ENCODE results near the gene CCDC24. TPM values are rescaled to one million over a fixed set of nuclear protein-coding genes. Genes with fewer than 3 reads are reported as not detected.

CCDC24 gene
- total RNA-seq, result 10 to 100 TPM; 14.3 to 23.7 TPM

DNA sequence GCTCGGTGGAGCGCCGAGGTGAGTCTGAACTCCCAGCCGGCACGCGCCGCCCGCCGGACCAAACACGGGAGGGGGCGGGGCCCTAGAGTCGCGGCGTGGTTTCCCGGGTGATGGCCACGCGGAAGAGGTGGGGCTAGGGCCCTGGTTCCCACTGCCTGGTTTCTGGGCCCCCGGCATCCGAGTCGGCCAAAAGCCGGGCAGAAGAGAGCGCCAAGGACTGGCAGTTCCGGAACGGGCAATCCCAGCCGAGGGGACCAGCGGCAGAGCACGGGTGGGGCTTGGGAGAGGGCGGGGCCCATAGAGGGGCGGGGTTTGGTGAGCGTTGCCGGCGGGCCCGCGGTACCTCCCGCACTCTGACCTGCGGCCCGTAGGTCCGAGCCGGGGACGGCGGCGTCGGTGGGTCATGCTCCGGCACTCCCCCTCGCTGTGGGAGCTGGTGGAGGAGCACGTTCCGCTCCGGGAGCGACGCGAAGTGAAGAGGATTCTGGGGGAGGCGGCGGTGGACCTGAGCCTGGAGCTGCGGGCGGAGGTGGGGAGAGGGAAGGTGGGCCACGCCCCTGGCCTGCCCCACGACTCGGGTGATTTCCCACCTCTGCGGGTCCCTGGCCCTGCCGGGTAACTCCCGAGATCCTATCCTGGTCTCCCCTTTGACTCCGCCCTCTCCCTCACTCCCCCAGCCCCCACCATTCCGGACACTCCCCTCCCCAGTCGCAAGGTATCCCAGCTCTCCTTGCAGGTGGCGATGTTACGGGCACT, at the start of gene CCDC24:
TSS of gene CCDC24 (plus strand) at position 124 of the 756 bp plus-strand sequence. CDS start at position 404, 280 bp downstream.
- Histone ChIP-seq H3K27me3 (replicated peaks; ENCODE audit: insufficient read depth) (no peaks in the 10 kb centered on the region), H3K9me3 (no peaks in the 10 kb centered on the region), H3K27ac (peak within 1 kb of the TSS; percentile 82 to 85), H3K4me1 (replicated peaks) (peaks cover 6% of the 10 kb centered on the region), H3K4me3 (peak within 1 kb of the TSS; percentile 45 to 68), H3K36me3 (no peaks in the 10 kb centered on the region)
- TF ChIP-seq POLR2A (IDR thresholded peaks at IDR 0.05), result peak; percentile 65
- TF ChIP-seq POLR2AphosphoS5 (IDR thresholded peaks at IDR 0.05), result peak; percentile 82
- TF ChIP-seq, protein P1, sequence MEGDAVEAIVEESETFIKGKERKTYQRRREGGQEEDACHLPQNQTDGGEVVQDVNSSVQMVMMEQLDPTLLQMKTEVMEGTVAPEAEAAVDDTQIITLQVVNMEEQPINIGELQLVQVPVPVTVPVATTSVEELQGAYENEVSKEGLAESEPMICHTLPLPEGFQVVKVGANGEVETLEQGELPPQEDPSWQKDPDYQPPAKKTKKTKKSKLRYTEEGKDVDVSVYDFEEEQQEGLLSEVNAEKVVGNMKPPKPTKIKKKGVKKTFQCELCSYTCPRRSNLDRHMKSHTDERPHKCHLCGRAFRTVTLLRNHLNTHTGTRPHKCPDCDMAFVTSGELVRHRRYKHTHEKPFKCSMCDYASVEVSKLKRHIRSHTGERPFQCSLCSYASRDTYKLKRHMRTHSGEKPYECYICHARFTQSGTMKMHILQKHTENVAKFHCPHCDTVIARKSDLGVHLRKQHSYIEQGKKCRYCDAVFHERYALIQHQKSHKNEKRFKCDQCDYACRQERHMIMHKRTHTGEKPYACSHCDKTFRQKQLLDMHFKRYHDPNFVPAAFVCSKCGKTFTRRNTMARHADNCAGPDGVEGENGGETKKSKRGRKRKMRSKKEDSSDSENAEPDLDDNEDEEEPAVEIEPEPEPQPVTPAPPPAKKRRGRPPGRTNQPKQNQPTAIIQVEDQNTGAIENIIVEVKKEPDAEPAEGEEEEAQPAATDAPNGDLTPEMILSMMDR (IDR thresholded peaks at IDR 0.05), result no peak
- WGBS, result under 1% methylated on average over 43 of the region's 66 CpGs
- intact Hi-C loops (cut with DNase I), result no loop called here
- DNase-seq (ENCODE audit: low spot score), result peak; percentile 86

DNA sequence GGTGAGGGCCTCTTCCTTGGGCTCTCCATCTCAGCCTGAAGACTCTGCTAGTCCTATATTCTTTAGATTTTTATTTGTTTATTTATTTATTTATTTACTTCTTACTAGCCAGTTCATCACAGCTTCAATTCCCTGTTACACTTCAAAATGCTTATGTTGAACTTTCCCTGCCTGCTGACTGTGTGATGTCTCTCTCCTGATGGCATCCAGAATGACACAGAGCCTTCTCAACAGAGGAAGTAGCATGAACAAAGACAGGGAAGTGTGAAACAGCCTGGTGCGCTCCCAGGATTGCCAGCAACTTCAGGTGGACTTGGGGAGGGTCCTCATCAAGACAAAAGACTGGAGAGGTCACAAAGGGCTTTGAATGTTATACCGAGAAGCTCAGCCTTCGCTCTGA, 49.0 kb upstream of the CCDC24 start:
- H3K27me3 ChIP-seq (replicated peaks; ENCODE audit: insufficient read depth), result no peaks in the 10 kb centered on the region
- H3K36me3 ChIP-seq, result no peaks in the 10 kb centered on the region
- no peak overlapping the region for H3K4me3 ChIP-seq
- WGBS, result 91% methylated on average over 3 of the region's 3 CpGs
- intact Hi-C loops (cut with DNase I), result no loop called here
- peaks cover 6% of the 10 kb centered on the region for H3K4me1 ChIP-seq (replicated peaks)
- H3K27ac ChIP-seq, result no peak overlapping the region
- no peaks in the 10 kb centered on the region for H3K9me3 ChIP-seq
- no peak for DNase-seq (ENCODE audit: low spot score)
- TF ChIP-seq, protein P1 (IDR thresholded peaks at IDR 0.05), result no peak
- TF ChIP-seq POLR2AphosphoS5 (IDR thresholded peaks at IDR 0.05) (no peak), POLR2A (IDR thresholded peaks at IDR 0.05) (no peak)

DNA sequence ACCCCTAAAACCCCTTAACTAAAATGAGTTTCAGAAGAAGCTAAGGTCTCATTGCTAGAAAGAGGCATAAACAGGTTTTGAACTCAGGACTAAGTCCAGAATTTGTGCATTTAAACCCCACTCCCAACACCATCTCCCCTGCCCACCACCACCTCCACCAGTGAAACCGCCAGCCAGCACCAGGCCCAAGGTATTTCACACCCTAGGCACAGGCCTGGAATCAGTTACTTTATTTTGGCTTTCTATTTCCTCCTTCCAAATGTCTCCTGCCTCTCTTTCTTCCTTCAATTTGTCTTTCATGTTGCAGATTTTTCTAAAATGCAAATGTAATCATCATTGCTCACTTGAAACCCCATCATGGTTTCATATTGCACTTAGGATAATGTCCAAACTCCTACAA, 46.5 kb upstream of the CCDC24 start:
- intact Hi-C loops (cut with DNase I), result no loop called here

DNA sequence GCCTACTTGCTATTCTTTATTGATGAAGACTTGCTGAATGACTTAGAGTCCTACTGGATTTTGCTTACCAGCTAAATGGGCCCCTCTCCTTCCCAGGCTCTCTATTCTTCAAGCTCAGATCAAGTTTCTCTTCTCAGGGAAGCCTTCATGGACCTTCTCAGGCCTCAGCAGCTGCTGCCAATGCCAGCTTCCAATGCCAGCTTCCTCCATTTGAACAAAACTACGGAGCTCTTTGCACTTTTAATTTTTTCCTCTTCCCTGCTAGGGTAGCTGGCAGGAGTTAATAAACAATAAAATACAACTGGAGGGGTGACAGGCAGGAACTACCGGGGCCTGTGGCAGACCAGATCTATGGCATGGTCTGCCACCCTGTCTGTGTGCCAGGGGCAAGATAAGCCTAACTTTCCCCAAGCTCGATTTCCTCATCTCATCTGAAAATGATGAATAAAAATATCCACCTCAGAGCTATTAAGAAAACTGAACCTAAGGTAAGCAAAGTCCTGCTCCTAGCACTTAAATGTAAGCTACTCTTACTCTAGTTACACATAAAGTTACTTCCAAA, 45.6 kb upstream of the CCDC24 start:
- H3K36me3 ChIP-seq, result no peaks in the 10 kb centered on the region
- TF ChIP-seq POLR2A (IDR thresholded peaks at IDR 0.05), result no peak
- TF ChIP-seq POLR2AphosphoS5 (IDR thresholded peaks at IDR 0.05), result no peak
- TF ChIP-seq, protein P1 (IDR thresholded peaks at IDR 0.05), result no peak
- H3K4me1 ChIP-seq (replicated peaks), result peaks cover 17% of the 10 kb centered on the region
- H3K27ac ChIP-seq, result peak overlapping the region; percentile 92 to 94
- peak overlapping the region; percentile 69 to 73 for H3K4me3 ChIP-seq
- H3K9me3 ChIP-seq, result no peaks in the 10 kb centered on the region
- intact Hi-C loops (cut with DNase I), result no loop called here
- DNase-seq (ENCODE audit: low spot score), result no peak
- H3K27me3 ChIP-seq (replicated peaks; ENCODE audit: insufficient read depth), result no peaks in the 10 kb centered on the region
- WGBS, result 2% methylated on average over 3 of the region's 3 CpGs

More for the DNA sequence above, 46.5 kb upstream of the CCDC24 start:
- Histone ChIP-seq H3K9me3 (no peaks in the 10 kb centered on the region), H3K36me3 (no peaks in the 10 kb centered on the region), H3K27ac (no peak overlapping the region), H3K4me1 (replicated peaks) (peaks cover 17% of the 10 kb centered on the region), H3K4me3 (no peak overlapping the region), H3K27me3 (replicated peaks; ENCODE audit: insufficient read depth) (no peaks in the 10 kb centered on the region)
- 100% methylated on average over 1 of the region's 1 CpG for WGBS
- TF ChIP-seq POLR2AphosphoS5 (IDR thresholded peaks at IDR 0.05), result no peak
- TF ChIP-seq, protein P1 (IDR thresholded peaks at IDR 0.05), result no peak
- DNase-seq (ENCODE audit: low spot score), result no peak
